ENCODE results near the gene GRIP1.
A peak's percentile ranks its signal among the peaks of the same experiment; 100 is the strongest.

The GRIP1 gene

GRCh38 chr12:66678338-66679275 lies at the start of gene GRIP1:
Gene GRIP1, minus strand, starts transcription at chr12:66679076. Its CDS starts 172 bp downstream, at chr12:66678904.
- no peak for ATAC-seq

- ATAC-seq: no peak
Observed at GRCh38 chr12:66726556-66726955, 47.7 kb upstream of the GRIP1 start.

- no peak for ATAC-seq
Observed at GRCh38 chr12:66725031-66725430, 46.2 kb upstream of the GRIP1 start.

- no peak for ATAC-seq
Observed at GRCh38 chr12:66724616-66725015, 45.7 kb upstream of the GRIP1 start.

GRCh38 chr12:66724026-66724425 lies 45.1 kb upstream of the GRIP1 start:
- ATAC-seq: no peak

- ATAC-seq: no peak
Observed at GRCh38 chr12:66719862-66720261, 41.0 kb upstream of the GRIP1 start.

- no peak for ATAC-seq
Observed at GRCh38 chr12:66717036-66717673, 38.3 kb upstream of the GRIP1 start.

GRCh38 chr12:66716522-66716921 lies 37.6 kb upstream of the GRIP1 start:
- peak; percentile 40 to 50 for ATAC-seq

- no peak for ATAC-seq
Observed at GRCh38 chr12:66714709-66715108, 35.8 kb upstream of the GRIP1 start.

- ATAC-seq: peak in 1 of 2 donors; percentile 34
Observed at GRCh38 chr12:66713984-66714383, 35.1 kb upstream of the GRIP1 start.

GRCh38 chr12:66709893-66710292 lies 31.0 kb upstream of the GRIP1 start:
- no peak for ATAC-seq

- ATAC-seq: no peak
Observed at GRCh38 chr12:66709457-66709773, 30.5 kb upstream of the GRIP1 start.

GRCh38 chr12:66708704-66709456 lies 30.0 kb upstream of the GRIP1 start:
- no peak for ATAC-seq

- ATAC-seq: no peak
Observed at GRCh38 chr12:66707002-66707697, 28.3 kb upstream of the GRIP1 start.

- ATAC-seq: no peak
Observed at GRCh38 chr12:66699738-66700482, 21.0 kb upstream of the GRIP1 start.

GRCh38 chr12:66698558-66698957 lies 19.7 kb upstream of the GRIP1 start:
- ATAC-seq: no peak

GRCh38 chr12:66697404-66697803 lies 18.5 kb upstream of the GRIP1 start:
- ATAC-seq: no peak

GRCh38 chr12:66694666-66695613 lies 16.1 kb upstream of the GRIP1 start:
- no peak for ATAC-seq

- ATAC-seq: peak; percentile 75 to 82
Observed at GRCh38 chr12:66693901-66694513, 15.1 kb upstream of the GRIP1 start.

GRCh38 chr12:66692986-66693385 lies 14.1 kb upstream of the GRIP1 start:
- ATAC-seq: no peak

All from activated CD4-positive, CD25-positive, alpha-beta regulatory T cell treated with anti-CD3 and anti-CD28 coated beads, Interleukin-2, amount 50 U/mL, for 24 hours (primary cell).